ENCODE measurements around the gene EPS8.

The EPS8 gene

DNA sequence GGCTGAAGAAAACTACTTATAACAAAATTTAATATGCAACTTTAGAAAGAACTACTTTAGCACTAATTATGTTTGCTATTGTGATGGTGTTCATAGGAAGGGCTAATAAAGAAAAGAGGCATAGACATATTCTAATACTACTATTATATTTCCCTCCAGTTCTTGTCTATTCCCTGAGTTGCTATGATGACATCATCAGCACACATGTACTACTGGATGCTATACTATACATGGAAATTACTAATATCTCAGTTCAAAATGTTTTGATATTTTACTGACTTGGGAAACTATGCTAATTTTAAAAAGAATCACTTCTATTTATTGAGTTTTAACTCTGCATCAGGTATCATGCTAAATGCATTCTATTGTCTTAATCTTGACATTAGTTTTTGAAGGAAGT is 101.6 kb downstream of the EPS8 start:
- DNase-seq = no peak

DNA sequence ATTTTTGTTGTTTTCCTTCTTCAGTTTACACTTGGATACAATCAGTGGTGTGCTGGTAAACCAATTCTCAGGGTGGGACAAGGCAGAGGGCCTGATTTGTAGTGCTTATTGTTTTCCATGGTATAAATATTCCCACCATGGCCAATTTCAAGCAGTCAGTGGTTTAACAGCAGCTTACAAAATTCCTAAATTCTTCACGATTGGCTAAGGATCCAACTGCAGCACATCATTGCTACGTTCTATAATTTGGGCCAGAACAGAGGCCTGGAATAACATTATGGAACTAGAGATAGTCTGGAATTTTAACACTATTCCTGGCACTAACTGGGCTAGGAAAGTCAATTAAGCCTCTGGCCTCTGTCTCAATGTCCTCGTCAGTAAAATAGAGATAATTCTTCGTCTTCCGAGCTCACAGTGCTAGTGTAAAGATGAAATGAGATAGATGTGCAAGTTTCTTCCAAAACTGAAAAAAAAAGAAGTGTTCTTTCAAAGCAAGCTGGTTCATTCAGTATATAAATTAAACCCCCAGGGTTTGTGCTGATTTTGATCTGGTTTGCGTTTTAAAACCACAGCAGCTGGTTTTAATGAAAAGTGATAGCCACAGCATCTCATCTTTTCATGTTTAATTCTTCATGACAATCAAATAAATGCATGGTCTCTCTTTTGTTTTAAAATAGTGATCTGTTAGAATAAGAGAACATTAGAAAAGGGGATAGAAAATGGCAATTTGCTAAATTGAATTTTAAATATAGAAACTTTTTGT is 104.1 kb downstream of the EPS8 start:
- DNase-seq = no peak

DNA sequence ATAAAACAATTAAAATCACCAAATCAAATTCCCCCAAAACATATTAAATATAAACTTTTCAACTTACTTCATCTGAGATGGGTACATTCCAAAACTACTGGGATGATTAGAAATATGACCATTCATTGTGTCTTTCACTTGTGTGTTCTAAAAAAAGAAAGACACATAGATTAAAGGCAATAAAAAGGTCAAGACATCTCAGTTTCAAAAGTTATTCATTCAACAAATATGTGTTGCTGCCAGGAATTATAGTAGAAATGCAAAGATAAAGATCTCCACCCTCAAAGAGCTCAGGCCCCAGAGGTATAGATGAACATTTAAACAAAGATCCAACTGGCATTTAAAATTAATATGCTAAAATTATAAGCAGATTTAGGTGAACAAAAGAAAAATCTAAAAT is 106.4 kb downstream of the EPS8 start:
- no peak for DNase-seq

DNA sequence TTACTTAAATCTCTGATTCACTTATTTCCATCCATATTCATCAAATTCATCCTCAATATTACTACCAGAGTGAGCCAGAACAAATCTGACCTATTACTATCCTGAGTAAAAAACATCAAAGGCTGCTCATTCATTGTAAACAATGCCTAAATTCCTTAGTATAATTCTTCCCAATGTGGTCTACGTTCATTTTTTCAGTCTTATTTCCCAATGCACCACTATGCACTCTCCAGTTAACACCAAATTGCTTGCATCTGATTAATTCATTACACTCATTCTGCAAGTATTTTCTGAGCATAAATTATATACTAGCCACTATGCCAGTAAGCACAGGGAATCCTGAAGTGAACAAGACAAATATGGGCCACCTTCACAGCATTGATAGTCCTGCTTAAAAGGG is 110.0 kb downstream of the EPS8 start:
- DNase-seq = no peak

DNA sequence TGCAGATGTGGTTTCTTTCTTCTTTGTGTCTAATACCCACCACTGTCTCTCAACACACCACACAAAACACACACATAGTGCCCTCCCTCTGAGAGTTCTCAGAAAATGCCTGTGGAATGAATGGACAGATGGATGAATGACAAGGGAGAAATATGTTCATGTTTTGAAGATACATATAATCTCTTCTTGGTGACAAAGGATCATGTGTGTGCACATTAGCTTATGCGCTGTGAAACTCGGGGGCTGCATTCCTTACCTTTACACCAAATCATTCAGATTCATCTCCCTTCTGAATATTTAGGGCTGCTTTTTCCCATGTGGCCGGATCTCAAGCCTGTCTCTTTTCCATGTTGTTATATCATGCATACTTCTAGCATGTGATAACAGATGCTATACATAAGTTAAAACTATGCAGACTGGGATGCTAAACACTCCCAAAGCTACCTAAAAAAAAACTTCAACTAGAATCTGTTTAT is 111.4 kb downstream of the EPS8 start:
- DNase-seq = no peak

DNA sequence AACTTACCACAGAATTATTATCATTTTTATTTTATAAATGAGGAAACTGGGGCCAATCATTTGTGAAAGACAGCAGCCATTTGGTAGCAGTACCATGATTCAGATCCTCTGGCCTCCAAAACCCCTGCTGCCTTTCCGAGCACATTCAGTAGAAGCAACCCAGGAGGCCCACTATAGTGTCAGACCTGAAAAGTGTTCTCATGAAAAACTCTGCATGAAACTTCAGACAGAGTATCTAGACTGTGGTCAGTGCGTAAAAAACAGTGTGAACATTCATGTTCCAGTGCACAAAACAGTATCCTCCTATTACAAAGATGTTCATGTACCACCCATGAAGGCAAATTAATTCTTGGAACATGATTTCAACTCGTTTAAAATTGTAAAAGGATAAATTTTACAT is 112.0 kb downstream of the EPS8 start:
- DNase-seq = no peak

DNA sequence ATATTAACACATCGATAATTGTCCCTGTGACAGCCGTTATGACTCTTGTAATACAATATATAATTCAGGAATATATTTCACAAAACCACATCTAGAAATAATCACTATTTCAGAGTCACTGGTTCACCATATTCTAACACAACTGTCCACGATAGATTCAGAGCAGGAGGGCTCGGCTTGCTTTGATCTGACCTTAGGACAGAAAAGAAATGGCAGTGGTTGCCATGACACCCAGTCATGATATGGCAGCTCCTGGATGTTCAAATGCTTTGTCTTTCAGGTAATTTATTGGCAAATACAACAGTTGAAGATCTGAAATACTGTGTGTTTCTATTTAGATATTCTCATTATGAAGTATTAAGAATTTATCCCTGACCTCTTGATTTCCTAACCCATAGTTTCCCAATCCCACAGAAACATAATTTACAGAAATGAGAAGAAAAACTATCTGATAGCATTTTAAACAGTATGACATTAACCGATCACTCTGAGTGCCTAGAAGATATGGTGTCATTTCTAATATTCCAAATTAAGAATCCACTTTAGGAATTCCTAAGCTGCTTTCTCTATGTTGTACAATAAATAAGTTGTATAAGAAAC is 116.4 kb downstream of the EPS8 start:
- DNase-seq = no peak

DNA sequence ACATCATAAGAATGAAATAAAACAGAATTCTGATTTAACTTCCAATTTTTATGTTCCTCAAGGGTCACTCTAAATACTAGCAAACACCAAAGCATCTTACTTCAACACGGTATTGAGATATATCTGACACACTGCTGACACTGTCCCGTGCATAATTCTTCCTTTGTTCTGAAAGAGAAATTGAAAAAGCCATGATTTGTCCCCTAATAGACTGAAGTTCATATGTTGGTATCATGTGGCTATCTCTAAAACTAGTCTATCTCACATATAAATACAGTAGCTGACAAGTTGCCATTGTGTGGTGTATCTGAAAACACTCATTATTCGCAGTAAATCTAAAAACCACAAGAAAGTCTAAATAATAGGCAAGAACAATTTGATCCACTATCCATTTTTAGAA is 118.4 kb downstream of the EPS8 start:
- DNase-seq = no peak

DNA sequence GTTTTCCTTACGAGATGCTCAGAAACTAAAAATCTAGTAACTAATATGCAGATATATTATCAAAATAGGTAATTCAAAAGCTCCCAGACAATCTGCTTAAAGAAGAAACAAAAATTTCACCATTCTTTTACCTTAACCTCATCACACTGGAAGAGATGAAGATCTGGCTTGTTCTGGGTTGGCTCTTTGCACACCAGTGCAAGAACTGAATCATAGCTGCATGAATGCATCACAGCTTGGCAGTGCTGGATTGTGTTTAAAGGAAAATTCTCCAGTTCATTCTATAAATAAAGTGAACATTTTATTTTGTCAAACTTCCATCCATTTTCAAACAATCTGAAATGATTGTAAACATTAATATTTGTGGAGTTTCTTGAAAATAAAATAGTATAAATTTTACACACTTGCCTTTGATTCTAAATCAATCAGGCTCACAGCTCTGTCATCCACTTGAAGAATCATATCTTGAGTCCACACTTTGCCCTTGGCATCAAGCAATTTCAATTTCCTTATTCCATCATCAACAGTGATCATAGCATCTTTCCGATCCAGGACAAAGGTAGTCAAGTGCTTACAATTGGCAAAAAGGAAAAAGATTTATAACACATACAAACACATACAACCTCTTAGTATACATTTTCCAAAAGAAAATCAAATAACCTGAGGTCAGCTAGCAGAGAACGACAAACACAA is 119.8 kb downstream of the EPS8 start:
- no peak for DNase-seq

DNA sequence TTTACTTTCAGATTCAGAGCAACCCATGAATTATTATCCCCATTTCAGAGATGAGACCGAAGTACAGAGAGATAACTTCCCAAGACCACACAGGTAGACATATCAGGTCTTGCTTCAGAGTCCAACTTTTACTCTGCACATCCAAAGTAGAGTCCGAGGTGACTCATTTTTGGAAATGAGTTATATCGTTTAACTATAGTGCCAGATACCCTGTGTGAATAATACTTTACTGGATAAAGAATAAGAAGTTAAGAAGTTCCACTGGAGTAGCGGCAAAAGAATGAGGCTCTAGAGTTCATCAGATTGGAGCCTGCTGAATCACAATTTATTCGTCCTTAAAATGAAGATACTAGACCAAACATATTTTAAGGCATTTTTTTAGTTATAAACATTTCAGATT is 124.7 kb downstream of the EPS8 start:
- DNase-seq = no peak

DNA sequence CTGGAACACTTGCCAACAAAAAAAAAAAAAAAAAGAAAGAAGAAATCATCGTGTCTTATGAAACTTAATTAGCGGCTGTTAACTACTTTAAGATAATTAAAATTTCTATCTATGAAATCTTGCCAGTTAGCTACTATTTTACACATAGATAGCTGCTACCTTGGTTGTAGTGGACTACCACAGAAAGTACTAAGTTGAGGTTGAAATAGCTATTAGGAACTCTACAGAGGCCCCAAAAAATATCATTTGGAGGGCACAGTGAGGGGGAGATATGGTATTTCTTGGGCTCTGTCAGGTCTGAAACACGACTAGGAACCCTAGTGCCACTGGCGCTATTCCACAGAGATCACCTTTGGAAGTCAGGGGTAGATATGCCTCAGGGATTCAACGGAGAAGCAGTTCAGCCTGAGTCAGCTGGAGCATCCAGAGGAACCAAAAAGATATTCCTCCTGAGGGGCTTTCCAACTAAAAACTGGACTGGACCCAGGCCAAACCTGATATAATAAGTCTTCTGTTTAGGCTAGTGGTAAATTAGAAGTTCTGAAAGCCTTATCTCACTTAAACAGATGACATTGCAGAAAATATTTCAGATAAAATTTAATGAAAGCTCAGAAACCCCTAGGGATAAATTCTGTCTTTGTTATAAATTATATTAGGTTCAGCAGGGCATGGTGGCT is 126.1 kb downstream of the EPS8 start:
- no peak for DNase-seq

DNA sequence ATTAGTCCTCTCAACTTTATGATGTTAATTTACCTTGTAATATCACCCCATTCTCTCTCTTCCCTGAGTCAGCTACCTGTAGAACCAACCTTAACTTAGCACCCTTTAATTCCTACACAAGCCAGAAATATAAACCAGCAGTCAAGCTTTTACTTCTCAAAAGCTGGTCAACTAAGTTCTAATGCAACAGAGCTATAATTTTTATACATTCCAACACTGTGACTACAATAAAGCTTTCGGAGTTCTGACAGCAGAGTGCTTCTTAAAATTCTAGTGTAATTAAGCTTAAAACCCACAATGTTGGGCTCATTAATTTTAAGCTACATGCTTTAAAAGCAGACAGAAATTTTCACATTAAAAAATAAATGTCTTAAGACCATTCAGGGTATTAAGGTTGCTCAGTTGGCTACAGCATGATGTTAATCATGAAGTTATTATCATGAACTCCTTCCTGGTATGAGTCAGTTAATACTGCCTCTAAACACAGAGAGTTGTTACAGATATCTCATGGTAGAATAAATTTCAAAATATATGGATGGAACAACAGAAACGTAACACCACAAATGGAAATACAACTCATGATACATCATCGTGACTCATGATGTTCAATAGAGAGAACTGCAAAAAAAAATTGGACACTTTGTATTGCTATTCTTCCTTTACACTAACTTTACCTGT is 126.7 kb downstream of the EPS8 start:
- no peak for DNase-seq

DNA sequence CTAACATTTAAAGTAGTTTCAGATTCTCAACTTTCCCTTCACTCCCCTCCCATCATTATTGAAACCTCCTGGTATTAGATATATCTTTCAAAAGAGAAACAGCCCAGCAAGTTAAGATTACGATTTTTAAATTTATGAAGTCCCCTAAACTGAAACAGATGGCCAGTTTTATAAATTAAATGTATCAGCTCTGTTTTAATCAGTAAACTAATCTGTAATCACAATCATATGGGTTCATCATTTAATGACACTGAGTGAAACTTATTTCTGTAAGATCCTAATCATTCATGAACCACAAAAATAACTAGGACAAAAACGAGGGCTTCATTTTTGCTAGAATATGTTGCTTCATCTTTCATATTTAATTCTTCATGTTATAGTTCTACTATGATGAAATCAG is 137.8 kb downstream of the EPS8 start:
- no peak for DNase-seq

DNA sequence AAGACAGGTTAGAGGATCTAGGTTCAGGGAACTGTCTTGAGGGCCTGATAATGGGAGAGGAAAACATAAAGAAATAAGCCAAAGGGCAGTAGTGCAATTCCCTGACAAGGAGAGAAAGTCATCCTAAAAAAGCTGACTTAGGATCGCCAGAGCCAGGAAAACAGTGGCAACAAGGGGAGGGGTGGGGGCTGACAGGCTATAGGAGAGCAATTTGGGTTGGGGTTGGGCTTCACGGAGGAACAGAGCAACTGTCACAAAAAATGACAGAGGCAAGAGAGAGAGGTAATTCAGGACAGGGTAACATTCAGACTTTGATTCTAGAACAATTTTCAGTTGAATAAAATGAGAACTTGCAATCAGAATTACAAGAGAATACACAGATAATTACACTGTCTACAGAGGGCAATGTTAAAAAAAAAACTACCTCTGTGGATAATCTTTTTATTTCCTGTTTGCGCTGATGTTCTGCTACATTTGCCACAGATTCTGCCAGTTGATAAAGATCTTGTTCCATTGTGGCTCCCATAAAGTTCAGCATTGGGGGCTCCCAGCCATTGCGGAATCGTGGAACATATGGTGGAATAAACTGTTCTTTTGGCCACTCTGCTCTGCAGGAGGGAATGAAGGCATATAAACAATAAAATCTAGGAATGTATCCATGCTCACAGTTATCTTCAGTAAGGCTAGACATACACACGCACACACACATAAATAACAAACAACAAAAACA is 138.6 kb downstream of the EPS8 start:
- no peak for DNase-seq

DNA sequence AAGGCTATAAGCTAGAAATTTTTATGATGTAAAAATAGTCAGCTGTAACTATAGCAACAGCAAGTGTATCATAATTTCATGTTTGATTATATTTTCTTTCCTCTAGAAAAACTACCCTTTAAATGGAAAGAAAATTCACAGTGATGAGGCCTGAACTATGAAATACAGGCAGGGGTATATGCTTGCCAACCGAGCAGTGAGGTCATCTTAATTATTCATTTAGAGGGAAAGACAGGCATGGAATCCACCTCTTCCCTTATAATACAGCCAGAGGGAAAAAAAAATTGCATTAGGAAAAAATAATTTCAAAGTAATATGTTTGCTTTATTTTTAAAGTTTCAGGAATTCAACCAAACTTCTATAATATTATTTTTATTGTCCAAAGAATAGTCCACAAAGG is 139.8 kb downstream of the EPS8 start:
- DNase-seq = no peak

DNA sequence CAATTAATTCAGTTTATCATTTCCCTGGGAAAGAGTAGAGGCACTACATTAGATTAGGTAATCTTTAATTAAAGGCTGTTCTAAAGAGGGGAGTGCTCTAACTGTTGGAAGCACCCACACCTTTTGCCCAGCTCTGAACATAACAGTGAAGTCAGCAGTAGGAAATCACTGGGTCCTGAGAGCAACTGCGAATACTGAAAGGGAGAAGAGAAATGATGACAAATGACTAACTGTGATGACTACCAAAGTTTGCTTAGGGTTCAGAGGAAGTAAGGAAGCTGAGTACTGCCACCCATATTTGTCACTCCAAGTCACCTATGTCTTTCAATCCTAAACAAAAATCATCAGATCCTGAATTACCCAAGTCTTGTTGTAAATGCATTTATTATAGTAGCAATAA is 140.6 kb downstream of the EPS8 start:
- DNase-seq = no peak

DNA sequence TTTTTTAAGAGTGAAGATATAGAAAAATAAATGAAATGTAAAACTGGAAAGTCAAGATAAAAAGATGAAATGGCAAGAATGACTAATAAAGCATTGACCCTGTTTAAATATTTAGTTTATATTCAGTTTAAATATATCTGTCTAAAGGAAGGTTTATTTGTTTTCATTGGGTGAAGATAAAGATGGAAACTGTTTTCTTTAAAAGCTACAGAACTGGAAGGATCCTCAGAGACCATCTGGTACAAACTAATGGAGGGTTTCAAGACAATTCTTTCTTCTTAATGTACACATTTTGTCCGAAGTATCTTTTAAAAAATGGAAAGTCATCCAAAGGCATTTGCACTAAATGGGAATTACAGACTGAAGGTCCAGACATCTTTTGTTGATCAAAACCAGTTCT is 142.6 kb downstream of the EPS8 start:
- DNase-seq = no peak

DNA sequence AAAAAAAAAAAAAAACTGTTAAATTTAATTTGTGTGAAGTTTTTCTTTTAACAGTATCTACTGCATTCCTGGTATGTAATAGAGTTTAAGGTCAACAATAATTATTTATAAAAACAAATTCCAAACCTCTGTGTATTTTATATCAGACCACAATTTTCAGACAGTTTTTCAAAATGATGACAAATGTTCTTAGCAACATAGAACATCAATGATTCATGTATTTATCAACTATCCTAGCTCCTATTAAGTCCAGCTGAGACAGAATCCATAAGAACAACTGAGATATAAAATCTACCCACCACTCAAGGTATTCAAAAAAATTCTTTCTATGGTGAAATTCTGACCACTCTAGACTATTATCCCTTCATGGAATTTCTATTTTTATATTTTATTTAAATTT is 144.5 kb downstream of the EPS8 start:
- no peak for DNase-seq

DNA sequence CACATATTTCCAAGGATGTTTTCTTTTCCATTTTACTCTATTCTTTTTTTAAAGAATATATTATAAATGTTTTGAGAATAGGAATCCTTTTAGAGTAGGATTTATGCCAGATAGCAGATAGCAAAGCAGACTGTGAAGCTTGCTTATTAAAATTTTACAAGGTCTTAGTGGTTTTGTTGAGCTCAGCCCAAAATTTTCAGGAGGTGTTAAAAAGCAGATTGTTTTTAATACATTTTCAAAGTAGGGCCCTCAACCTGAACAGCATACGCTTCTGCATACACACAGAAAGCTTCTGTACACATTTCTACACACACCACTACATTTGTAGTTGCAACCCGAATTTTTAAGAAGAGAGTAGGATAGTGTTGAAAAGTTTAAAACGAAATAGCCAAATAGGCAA is 151.0 kb downstream of the EPS8 start:
- no peak for DNase-seq

DNA sequence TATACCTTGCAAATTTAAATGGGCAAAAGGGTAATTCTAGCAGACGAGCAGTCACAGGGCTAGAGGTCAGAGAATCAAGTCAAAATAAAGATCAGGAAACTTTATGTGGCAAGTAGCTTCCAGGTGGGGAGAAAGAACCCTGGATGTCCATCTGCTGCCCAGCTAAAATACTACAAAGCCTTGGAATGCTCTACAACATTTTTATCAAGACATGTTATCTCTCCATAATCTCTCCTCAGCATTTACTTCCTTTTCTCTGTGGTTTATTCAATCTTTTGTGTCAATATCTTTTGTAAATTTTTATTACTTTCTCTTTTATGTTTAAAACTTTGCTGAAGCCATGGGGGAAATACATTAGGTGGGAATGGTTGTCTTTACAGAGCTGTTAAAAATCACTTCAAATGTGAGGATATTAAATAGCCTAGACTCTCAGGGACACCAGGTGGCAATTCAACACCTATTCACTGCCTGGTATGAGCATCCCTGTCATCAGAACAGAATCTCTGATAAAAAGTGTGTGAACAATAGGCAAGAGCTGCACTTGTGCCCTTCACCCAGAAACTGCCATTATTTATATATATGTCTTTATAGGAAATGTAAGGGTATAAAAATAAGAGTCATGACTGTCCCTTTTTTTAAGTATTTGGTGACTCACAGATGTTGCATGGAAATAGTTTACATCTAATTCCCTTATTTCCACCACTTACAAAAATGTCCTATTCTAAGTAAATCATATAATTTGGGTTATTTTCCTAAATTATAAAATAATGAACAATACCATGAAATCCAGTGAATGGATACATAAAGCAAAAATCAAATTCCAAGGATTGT is 152.9 kb downstream of the EPS8 start:
- DNase-seq = no peak

DNA sequence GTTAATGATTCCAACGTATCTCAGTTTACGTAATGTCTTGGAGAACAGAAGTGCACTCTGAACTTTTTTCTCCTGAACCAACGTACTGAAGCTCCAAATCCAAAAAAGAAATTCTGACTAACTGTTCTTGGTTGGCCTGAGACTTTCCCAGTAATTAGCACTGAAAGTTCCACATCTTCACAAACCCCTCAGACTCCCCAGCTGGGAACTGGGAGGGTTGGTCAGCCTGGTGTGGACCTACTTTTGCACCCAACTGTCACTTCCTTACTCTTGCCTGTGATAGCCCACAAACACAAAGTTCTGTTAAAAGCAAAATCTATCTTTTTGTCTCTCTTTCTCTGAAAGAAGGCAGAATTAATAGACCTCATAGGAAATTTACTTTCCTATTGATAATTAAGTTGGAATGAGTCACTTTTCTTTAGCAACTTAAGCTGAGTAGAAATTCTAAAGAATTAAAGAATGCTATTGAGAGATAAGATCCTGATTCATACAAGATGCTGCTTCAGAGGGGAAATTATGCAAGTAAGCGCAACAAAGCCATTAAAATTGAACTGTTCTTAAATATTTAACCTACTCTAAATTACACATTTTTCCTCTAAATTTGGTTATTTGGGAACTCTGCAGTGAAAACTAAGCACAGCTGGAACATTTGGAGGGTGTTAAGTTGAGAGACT is 155.0 kb downstream of the EPS8 start:
- no peak for DNase-seq
